NK-92 (cell line): ENCODE measurements around the gene ZFHX2.
A peak's percentile ranks its signal among the peaks of the same experiment; 100 is the strongest.
"Not testable (repeated sequence)": the region's sequence is repeated elsewhere in the genome, so short reads cannot be mapped to it uniquely, and the experiment has no call there.

Source experiments
- DNase-seq: peaks from one replicate; lab custom pipeline; 2025; ENCODE audit not compliant: unreplicated experiment; lab: John Stamatoyannopoulos, UW

Gene ZFHX2

DNA sequence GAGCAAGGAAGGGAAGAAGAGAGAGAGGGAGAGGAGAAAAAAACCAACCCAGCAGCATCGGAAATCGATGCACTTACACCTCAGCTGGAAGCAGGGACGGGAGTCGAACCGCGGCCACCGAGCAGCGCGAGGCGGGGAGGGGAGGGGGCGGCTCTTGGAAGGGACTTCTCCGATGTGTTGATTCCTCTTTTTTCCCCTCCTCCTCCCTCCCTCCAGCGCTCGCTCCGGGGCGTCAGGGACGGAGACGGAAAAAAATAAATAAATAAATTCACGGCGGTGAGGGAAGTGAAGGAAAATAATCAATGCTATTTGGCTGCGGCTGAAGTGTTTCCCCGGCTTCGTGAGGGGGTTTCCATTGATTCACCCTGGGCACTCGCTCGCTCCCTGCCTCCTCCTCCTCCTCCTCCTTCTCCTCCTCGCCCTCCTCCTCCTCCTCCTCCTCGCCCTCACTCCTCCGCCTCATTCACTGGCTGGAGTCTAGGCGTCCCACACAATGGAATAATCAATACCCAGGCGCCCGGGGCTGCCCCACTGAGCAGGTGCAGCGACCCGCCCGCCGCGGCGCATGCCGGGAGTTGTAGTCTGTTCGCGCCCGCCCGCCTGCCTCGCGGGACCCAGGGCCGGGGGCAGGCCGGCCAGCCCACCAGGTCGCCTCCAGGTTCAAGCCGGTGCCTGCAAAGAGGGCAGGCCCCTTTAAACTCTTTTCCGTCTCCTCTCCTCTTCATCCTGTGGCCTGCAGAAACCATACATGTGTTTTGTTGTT, at the start of gene ZFHX2:
ZFHX2 (minus strand) TSS at position 500 of the 763 bp plus-strand sequence. CDS start 16,440 bp downstream, outside the sequence.
- no peak for DNase-seq

GRCh38 chr14:23600806-23601205, 49.2 kb upstream of the ZFHX2 start:
- DNase-seq = no peak

DNA sequence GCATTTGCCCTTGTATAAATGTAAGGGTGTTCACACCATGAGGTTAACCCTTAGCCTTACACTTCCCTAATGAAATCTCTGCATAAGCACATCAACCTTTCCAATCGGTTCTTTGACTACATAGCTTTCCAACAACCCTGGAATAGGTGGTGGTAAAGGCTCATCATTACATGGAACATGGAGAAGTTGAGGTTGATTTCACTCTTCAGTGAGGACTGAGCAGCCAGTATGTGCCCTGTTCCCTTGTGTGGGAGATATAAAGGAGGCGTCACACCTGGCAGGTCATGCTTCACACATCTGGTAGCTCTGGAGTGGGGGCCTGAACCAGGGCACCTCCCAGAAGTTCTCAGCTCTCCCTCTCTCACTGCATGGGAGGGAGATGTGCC, 48.8 kb upstream of the ZFHX2 start:
- DNase-seq = no peak

DNA sequence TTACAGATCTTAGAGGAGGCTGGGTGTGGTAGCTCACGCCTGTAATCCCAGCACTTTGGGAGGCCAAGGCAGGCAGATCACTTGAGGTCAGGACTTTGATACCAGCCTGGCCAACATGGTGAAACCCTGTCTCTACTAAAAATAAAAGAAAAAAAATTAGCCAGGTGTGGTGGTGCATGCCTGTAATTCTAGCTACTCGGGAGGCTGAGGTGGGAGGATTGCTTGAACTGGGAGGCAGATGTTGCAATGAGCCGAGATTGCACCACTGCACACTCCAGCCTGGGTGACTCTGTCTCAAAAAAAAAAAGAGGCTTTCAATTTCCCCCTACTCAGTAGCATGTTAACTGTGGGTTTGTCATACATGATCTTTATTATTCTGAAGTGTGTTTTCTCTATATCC, 42.6 kb upstream of the ZFHX2 start:
- not testable (repeated sequence) for DNase-seq

- DNase-seq = no peak
Measured at GRCh38 chr14:23590198-23590597, 38.6 kb upstream of the ZFHX2 start.

GRCh38 chr14:23589606-23590005, 38.0 kb upstream of the ZFHX2 start:
- no peak for DNase-seq

- DNase-seq = peak; percentile 10
Measured at GRCh38 chr14:23588884-23589598, 37.5 kb upstream of the ZFHX2 start.

- DNase-seq = not testable (repeated sequence)
Measured at GRCh38 chr14:23584527-23585203, 33.1 kb upstream of the ZFHX2 start.

- not testable (repeated sequence) for DNase-seq
Measured at GRCh38 chr14:23583761-23584526, 32.4 kb upstream of the ZFHX2 start.

GRCh38 chr14:23582906-23583760, 31.6 kb upstream of the ZFHX2 start:
- DNase-seq = no peak

- DNase-seq = no peak
Measured at GRCh38 chr14:23580948-23581281, 29.4 kb upstream of the ZFHX2 start.

DNA sequence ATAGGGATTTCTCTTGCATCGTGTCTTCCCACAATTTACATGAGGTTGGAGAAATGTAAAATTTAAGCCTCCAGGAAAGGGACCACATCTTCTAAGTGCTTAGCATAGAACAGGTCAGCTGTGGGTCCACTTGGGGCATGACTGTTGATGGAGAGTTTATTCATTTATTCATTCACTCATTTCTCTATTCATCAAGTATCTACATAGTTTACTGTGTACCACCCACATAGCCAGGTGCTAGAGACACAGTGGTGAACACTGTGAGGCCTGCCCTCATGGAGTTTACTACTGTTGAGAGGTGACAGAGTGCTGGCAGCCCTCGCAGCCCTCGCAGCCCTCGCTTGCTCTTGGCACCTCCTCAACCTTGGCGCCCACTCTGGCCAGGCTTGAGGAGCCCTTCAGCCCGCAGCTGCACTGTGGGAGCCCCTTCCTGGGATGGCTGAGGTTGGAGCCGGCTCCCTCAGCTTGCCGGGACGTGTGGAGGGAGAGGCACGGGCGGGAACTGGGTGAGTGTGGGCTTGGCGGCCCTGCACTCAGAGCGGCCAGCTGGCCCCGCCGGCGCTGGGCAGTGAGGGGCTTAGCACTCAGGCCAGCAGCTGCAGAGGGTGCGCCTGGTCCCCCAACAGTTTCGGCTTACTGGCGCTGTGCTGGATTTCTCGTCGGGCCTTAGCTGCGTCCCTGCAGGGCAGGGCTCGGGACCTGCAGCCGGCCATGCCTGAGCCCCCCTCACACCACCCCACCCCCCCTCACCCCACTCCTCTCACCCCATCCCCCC, 28.8 kb upstream of the ZFHX2 start:
- no peak for DNase-seq

DNA sequence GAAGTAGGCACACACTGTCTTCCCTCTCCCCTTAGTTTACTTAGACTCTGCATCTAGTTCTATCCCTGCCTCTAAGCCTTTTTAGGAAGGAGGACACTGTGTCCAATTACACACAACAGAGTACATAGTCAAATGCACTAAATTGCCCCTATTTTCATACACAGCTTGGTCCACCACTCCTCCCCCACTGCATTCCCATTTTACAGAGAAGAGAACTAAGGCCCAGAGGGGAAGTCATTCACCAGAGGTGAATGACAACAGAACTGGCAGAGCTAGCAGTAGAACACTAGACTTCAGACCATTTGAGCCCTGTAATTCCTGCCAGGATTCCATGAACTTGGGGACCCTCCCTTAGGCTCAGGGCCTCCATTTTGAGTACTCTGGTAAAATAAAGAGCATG, 28.2 kb upstream of the ZFHX2 start:
- no peak for DNase-seq

DNA sequence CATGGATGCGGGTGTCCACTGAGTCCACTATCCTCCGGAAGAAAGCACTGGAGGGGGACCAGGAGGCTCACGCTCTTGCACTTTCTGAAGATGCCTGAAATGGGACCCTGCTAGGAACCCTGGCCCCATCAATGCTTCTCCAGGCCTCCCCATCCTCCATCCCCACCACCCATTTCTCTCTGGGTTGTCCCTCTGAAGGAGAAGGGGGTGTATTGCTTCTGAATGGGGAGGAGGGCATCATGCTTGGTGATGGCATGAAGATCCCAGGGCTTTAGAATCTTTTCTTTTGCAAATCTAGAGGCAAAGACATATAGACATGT, 27.7 kb upstream of the ZFHX2 start:
- no peak for DNase-seq

DNA sequence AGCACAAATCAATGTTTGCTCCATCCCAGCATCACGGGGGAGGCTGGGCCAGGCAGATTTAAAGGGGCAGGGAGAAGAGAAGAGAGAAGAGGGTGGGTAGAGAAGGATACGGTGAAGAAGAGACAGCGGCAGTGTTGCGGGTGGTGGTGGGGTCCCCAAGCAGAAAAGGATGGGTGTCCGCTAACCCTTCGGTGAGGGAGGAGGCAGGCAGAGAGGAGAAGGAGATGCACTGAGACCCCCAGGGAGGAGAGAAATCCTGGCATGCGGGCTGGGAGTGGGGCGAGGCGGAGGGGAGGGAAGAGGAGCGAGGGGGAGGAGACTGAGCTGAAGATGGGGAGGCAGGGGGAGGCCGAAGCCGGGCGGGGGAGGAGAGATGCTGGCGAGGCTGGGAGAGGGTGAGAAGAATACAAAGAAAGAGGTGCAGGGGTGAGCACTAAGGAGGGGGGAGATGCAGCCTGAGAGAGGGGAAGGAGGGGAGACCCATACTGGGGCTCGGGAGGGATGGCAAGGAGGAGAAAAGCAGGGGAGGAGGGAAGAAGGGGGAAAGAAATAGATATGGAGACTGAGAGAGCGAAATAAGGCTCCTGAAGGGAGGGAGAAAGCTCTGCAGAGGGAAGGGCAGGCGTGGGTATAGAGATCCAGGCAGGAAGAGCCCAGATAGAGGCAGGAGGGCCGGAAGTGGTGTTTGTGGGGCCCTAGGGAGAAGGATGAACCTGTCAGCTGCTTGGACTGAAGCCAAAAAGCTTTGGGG, 27.2 kb upstream of the ZFHX2 start, which contains the start of gene JPH4:
JPH4 (minus strand) TSS at position 231 of the 751 bp plus-strand sequence. CDS start 1,337 bp downstream, outside the sequence.
- no peak for DNase-seq

DNA sequence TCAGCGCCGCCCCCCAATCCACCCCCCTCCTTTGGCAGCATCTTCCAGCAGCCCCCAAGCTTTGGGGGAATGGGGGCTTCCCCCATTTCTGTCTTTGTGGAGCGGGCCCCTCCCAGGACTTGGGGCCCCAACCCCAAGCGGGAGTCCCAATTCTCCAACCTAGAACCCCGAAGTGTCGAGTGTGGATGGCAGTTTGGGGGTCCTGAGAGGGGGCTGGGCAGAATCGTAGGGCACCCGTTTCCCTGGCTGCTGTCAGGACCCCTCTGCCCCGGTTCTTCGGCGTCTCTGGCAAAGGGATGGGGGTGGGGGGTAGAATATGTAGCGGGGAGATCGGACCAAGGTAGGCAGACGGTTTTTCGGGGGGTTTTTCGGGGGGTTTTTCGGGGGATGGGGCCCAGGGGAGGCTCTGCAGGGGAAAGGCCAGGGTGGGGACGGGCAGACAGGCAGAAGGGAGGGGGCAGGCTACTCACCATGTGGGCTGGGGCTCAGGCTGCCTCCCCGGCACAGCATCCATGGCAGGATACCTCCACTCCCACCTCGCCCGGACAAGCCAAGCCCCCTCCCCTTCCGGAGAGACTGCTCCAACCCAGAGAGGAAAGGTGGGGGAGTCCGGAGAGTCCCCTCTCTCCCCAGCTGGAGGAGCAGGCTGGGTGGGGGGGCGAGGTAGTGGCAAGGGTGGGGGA, 26.3 kb upstream of the ZFHX2 start:
- DNase-seq = no peak

GRCh38 chr14:23577004-23577681, 25.6 kb upstream of the ZFHX2 start:
- DNase-seq = no peak
